Measurements from ENCODE around the gene C1QTNF3. TPM values are rescaled to one million over a fixed set of nuclear protein-coding genes. Genes with fewer than 3 reads are reported as not detected.

C1QTNF3 gene
- total and polyA plus RNA-seq, 12 donors: 0.51 to 6.3 (median 1.3) TPM

- no peak for ATAC-seq
- no peaks in the 10 kb centered on the region for H3K27me3 ChIP-seq
- no peak overlapping the region for H3K27ac ChIP-seq
- no peak for DNase-seq
- WGBS, 2 donors: 79 to 83% methylated on average over 3 of the region's 3 CpGs
- TF ChIP-seq CTCF (IDR thresholded peaks at IDR 0.05): no peak
- no peaks in the 10 kb centered on the region for H3K9me3 ChIP-seq
- H3K4me3 ChIP-seq: no peak overlapping the region
- peaks cover 0 to 18% (median 0%) of the 10 kb centered on the region in 9 donors for H3K36me3 ChIP-seq
- intact Hi-C loops (cut with DNase I): no loop called here
- H3K4me1 ChIP-seq: no peaks in the 10 kb centered on the region
Observed at GRCh38 chr5:34028349-34028748, 14.7 kb downstream of the C1QTNF3 start.

- Histone ChIP-seq H3K4me1 (peaks cover 0 to 16% (median 6%) of the 10 kb centered on the region in 9 donors), H3K36me3 (peaks cover 0 to 12% (median 0%) of the 10 kb centered on the region in 9 donors), H3K27ac (no peak overlapping the region), H3K27me3 (no peaks in the 10 kb centered on the region), H3K9me3 (no peaks in the 10 kb centered on the region), H3K4me3 (no peak overlapping the region)
- intact Hi-C loops (cut with DNase I): no loop called here
- 83 to 85% methylated on average over 9 of the region's 9 CpGs for WGBS, 2 donors
- ATAC-seq (no peak), DNase-seq (no peak)
- TF ChIP-seq CTCF (IDR thresholded peaks at IDR 0.05): no peak
Observed at GRCh38 chr5:34026089-34026761, 16.8 kb downstream of the C1QTNF3 start.

DNA sequence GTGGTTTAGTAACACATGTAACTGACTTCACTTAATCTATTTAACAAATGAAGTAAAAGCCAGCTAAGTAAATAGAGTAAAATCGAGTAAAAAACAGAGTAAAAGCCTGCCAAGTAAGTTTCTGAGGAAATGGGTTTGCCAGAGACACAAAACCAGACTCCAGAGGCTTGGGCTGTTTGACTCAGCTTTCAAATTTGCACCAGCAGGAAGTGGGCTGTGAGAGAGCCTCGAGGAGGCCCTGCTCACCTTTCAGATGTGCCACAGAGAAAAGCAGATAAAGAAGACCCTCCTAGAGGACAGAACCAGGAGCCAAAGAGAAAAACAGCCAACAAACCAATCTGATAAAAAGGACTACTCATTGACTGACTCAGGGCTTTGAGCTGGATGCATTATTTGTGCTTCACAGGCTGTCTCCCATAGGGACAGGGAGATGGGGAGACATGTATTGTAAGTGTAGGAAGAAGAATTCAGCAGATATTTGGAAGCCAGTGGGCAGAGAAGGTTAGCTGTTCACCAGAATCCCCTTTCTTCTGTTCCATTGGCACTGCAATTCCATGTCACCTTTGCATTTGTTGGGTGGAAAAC lies 20.8 kb downstream of the C1QTNF3 start:
- DNase-seq: no peak
- Histone ChIP-seq H3K27ac (peak overlapping the region in 2 of 10 donors; percentile 7 to 18), H3K36me3 (peaks cover 0 to 20% (median 0%) of the 10 kb centered on the region in 9 donors), H3K4me1 (peaks cover 0 to 20% (median 6%) of the 10 kb centered on the region in 9 donors), H3K27me3 (no peaks in the 10 kb centered on the region), H3K9me3 (no peaks in the 10 kb centered on the region), H3K4me3 (no peak overlapping the region)
- WGBS, 2 donors: 24 to 36% methylated on average over 2 of the region's 2 CpGs
- intact Hi-C loops (cut with DNase I): no loop called here
- no peak for TF ChIP-seq CTCF (IDR thresholded peaks at IDR 0.05)
- ATAC-seq: peak in 6 of 8 donors; percentile 55 to 78 (median 64)

GRCh38 chr5:34021334-34021733 lies 21.7 kb downstream of the C1QTNF3 start:
- WGBS, 2 donors: 67 to 72% methylated on average over 2 of the region's 2 CpGs

More at GRCh38 chr5:34021334-34021733, 21.7 kb downstream of the C1QTNF3 start:
- Histone ChIP-seq H3K4me3 (no peak overlapping the region), H3K9me3 (no peaks in the 10 kb centered on the region), H3K27me3 (no peaks in the 10 kb centered on the region), H3K36me3 (peaks cover 0 to 20% (median 0%) of the 10 kb centered on the region in 9 donors), H3K27ac (peak overlapping the region in 1 of 10 donors; percentile 7), H3K4me1 (peaks cover 0 to 20% (median 6%) of the 10 kb centered on the region in 9 donors)
- DNase-seq (no peak), ATAC-seq (no peak)
- TF ChIP-seq CTCF (IDR thresholded peaks at IDR 0.05): no peak
- intact Hi-C loops (cut with DNase I): no loop called here

All from heart right ventricle (tissue), 16 donors.